ENCODE results near the gene CPNE7.

Gene CPNE7

DNA sequence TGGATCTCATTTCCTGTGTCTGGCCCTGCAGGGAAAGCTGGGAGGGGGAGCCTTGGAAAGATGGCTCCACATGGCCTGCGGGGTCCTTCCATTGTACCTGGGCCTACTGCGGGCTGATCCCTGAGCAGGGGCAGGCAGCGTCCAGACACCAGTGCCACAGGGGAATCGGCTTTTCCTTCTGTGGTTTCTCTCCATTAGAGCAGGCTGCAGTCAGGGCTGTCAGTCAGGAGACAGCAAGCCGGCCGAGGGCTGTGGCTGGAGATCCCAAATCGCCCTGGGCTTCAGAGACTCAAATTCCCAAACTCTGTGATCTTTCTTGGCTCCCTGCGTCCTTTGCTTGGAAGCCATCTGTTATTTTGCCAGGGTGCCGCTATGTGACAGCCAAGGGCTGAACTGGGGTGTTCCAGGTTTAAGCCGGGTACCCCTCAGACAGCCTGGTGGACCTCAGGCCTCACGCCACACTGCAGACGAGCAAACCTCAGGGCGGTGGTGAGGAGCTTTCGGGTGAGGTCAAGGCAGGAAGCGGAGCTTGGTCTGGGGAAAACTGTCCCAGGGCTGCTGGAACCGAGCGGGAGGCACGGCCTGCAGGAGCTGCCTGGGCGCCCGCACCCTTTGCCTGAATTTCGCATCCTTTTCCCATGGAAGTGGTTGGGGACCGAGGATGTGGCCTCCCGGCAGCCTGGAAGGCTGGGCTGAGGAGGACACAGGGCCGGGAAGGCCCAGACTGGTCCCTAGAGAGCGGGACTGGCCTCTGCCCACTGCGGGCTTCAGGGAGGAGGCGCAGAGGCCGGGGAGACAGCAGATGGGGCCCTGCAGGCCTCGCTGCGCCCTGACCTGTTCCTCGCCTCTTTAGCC lies 1.5 kb upstream of the CPNE7 start:
- no peaks in the 10 kb centered on the region for H3K9me3 ChIP-seq (ENCODE audit: control insufficient read depth, low read length)
- no peak for DNase-seq
- peaks cover 19% of the 10 kb centered on the region for H3K4me1 ChIP-seq (ENCODE audit: control insufficient read depth, insufficient read depth, low read length, poor library complexity, severe bottlenecking)
- H3K27ac ChIP-seq (ENCODE audit: insufficient read depth, low read length, poor library complexity, severe bottlenecking), result no peak overlapping the region
- H3K27me3 ChIP-seq (replicated peaks; ENCODE audit: control insufficient read depth, insufficient read depth, low read length, poor library complexity, severe bottlenecking), result peaks cover 13% of the 10 kb centered on the region
- H3K4me3 ChIP-seq (ENCODE audit: insufficient read depth, low read depth, low read length, poor library complexity, severe bottlenecking), result peak overlapping the region; percentile 55
- H3K36me3 ChIP-seq (ENCODE audit: control insufficient read depth, insufficient read depth, low read length), result no peaks in the 10 kb centered on the region

- H3K27me3 ChIP-seq (replicated peaks; ENCODE audit: control insufficient read depth, insufficient read depth, low read length, poor library complexity, severe bottlenecking), result peaks cover 13% of the 10 kb centered on the region
- no peak overlapping the region for H3K27ac ChIP-seq (ENCODE audit: insufficient read depth, low read length, poor library complexity, severe bottlenecking)
- peak overlapping the region; percentile 55 for H3K4me3 ChIP-seq (ENCODE audit: insufficient read depth, low read depth, low read length, poor library complexity, severe bottlenecking)
- no peaks in the 10 kb centered on the region for H3K36me3 ChIP-seq (ENCODE audit: control insufficient read depth, insufficient read depth, low read length)
- H3K9me3 ChIP-seq (ENCODE audit: control insufficient read depth, low read length), result no peaks in the 10 kb centered on the region
- DNase-seq, result peak in 2 of 3 donors; percentile 38 to 47
- H3K4me1 ChIP-seq (ENCODE audit: control insufficient read depth, insufficient read depth, low read length, poor library complexity, severe bottlenecking), result peaks cover 19% of the 10 kb centered on the region
Measured at GRCh38 chr16:89574681-89575246, 794 bp upstream of the CPNE7 start.

DNA sequence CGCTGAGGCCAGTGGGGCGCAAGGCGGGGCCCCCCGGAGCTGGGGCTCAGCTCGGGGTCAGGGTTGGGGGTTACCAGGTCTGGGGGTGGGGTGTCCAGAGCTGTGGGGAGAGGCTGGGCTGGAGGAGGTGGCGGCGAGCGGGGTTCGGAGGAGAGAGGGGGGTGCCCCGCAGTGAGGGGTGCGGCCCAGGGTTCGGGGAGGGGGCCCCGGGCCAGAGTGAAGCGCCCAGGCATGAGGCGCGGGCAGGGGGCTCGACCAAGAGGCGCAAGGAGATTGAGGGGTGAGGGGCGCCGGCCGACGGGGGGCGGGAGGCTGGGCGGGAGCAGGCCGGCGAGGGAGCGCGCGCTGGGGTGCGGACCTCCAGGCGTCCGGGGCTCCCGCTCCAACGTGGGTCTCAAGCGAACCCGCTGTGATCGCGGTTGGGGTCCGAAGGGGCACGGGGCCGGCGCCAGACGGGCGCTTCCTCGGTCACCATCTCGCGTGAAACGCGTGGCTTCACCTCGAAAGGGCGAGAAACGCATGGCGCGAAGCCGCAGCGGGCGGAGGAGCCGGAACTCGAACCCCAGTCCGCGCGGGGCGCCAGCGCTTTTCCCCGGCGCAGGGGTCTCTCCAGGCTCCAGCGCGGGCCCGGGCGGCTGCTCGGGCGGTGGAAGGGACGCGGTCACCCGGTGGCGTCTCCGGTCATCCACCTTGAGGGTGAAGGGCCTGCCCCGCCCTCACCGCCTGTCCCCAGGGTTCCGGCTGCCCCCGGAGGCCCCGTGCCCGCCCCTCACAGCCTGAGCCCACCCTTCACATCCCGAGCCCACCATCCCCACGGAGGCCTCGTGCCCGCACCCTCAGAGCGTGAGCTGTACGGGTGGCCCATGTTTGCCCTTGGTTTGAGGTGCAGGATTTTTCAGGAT lies 846 bp downstream of the CPNE7 start:
- Histone ChIP-seq H3K4me1 (ENCODE audit: control insufficient read depth, insufficient read depth, low read length, poor library complexity, severe bottlenecking) (peaks cover 19% of the 10 kb centered on the region), H3K27ac (ENCODE audit: insufficient read depth, low read length, poor library complexity, severe bottlenecking) (no peak overlapping the region), H3K36me3 (ENCODE audit: control insufficient read depth, insufficient read depth, low read length) (no peaks in the 10 kb centered on the region), H3K4me3 (ENCODE audit: insufficient read depth, low read depth, low read length, poor library complexity, severe bottlenecking) (peak overlapping the region; percentile 37), H3K27me3 (replicated peaks; ENCODE audit: control insufficient read depth, insufficient read depth, low read length, poor library complexity, severe bottlenecking) (peaks cover 13% of the 10 kb centered on the region), H3K9me3 (ENCODE audit: control insufficient read depth, low read length) (no peaks in the 10 kb centered on the region)
- DNase-seq, result no peak

DNA sequence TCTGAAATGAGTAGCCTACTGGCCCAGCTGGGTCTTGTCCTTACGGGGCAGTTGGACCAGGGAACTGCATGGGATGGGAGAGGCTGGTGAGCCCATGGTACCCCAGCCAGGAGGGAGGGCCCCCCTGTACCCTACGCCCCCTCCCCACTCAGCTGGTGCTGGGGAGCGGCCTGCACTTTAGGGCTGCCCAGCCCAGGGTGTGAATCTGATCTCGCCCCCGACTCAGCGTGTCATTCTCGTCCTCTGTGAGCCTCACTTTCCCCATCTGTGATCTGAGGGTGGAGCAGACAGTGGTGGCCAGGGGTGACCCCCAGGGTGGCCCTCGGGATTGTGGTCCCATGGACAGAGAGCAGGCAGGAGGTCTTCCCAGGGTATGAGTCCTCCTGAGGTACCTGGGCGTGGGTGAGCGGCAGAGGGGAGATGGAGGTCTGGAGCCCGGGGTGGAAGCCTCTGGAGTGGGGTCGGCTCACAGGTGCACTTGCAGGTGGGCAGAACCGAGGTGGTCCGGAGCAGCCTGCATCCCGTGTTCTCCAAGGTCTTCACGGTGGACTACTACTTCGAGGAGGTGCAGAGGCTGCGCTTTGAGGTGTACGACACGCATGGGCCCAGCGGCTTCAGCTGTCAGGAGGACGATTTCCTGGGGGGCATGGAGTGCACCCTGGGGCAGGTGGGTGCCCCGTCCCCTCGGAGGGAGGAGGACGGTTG lies 1.6 kb downstream of the CPNE7 start:
- Histone ChIP-seq H3K27me3 (replicated peaks; ENCODE audit: control insufficient read depth, insufficient read depth, low read length, poor library complexity, severe bottlenecking) (peaks cover 13% of the 10 kb centered on the region), H3K4me1 (ENCODE audit: control insufficient read depth, insufficient read depth, low read length, poor library complexity, severe bottlenecking) (peaks cover 19% of the 10 kb centered on the region), H3K4me3 (ENCODE audit: insufficient read depth, low read depth, low read length, poor library complexity, severe bottlenecking) (no peak overlapping the region), H3K9me3 (ENCODE audit: control insufficient read depth, low read length) (no peaks in the 10 kb centered on the region), H3K36me3 (ENCODE audit: control insufficient read depth, insufficient read depth, low read length) (no peaks in the 10 kb centered on the region), H3K27ac (ENCODE audit: insufficient read depth, low read length, poor library complexity, severe bottlenecking) (no peak overlapping the region)
- DNase-seq, result no peak

- Histone ChIP-seq H3K27ac (ENCODE audit: insufficient read depth, low read length, poor library complexity, severe bottlenecking) (no peak overlapping the region), H3K9me3 (ENCODE audit: control insufficient read depth, low read length) (no peaks in the 10 kb centered on the region), H3K4me1 (ENCODE audit: control insufficient read depth, insufficient read depth, low read length, poor library complexity, severe bottlenecking) (peaks cover 16% of the 10 kb centered on the region), H3K27me3 (replicated peaks; ENCODE audit: control insufficient read depth, insufficient read depth, low read length, poor library complexity, severe bottlenecking) (peaks cover 8% of the 10 kb centered on the region), H3K4me3 (ENCODE audit: insufficient read depth, low read depth, low read length, poor library complexity, severe bottlenecking) (no peak overlapping the region), H3K36me3 (ENCODE audit: control insufficient read depth, insufficient read depth, low read length) (no peaks in the 10 kb centered on the region)
- no peak for DNase-seq
Measured at GRCh38 chr16:89579351-89579750, 3.8 kb downstream of the CPNE7 start.

- no peaks in the 10 kb centered on the region for H3K27me3 ChIP-seq (replicated peaks; ENCODE audit: control insufficient read depth, insufficient read depth, low read length, poor library complexity, severe bottlenecking)
- no peaks in the 10 kb centered on the region for H3K9me3 ChIP-seq (ENCODE audit: control insufficient read depth, low read length)
- H3K36me3 ChIP-seq (ENCODE audit: control insufficient read depth, insufficient read depth, low read length), result no peaks in the 10 kb centered on the region
- DNase-seq, result no peak
- H3K4me3 ChIP-seq (ENCODE audit: insufficient read depth, low read depth, low read length, poor library complexity, severe bottlenecking), result no peak overlapping the region
- no peak overlapping the region for H3K27ac ChIP-seq (ENCODE audit: insufficient read depth, low read length, poor library complexity, severe bottlenecking)
- peaks cover 2% of the 10 kb centered on the region for H3K4me1 ChIP-seq (ENCODE audit: control insufficient read depth, insufficient read depth, low read length, poor library complexity, severe bottlenecking)
Measured at GRCh38 chr16:89581045-89581695, 5.6 kb downstream of the CPNE7 start.

DNA sequence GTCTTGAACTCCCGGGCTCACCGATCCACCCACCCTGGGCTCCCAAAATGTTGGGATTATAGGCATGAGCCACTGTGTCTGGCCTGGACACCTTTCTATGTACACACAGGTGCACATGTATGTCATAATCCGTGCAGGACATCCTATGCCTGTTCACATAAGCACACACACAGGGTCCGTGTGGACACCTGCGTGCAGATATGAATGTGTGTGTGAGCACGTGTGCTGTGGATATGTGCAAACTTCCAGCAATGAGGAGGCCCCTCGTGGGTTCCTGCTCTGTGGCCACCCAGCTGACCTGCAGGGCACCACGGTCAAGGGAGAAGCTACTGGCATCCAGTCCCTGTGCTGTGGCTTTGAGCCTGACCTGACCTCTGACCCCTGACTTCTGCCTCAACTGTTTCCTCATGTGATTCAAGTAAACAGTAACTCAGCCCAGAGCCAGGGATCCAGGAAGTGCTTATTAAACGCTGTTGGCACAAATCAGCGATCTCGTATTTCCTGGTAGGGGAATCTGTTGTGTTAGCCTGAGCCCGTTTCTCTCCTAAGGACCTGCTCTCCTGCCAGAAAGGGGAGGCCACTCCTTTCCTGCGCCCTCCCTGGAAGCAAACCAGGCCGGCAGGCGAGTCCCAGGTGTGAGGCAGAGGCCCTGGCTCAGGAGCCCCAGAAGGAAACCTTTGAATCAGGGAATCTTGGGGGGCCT lies 6.5 kb downstream of the CPNE7 start:
- Histone ChIP-seq H3K27me3 (replicated peaks; ENCODE audit: control insufficient read depth, insufficient read depth, low read length, poor library complexity, severe bottlenecking) (no peaks in the 10 kb centered on the region), H3K36me3 (ENCODE audit: control insufficient read depth, insufficient read depth, low read length) (no peaks in the 10 kb centered on the region), H3K27ac (ENCODE audit: insufficient read depth, low read length, poor library complexity, severe bottlenecking) (no peak overlapping the region), H3K9me3 (ENCODE audit: control insufficient read depth, low read length) (no peaks in the 10 kb centered on the region), H3K4me3 (ENCODE audit: insufficient read depth, low read depth, low read length, poor library complexity, severe bottlenecking) (no peak overlapping the region), H3K4me1 (ENCODE audit: control insufficient read depth, insufficient read depth, low read length, poor library complexity, severe bottlenecking) (no peaks in the 10 kb centered on the region)
- no peak for DNase-seq

DNA sequence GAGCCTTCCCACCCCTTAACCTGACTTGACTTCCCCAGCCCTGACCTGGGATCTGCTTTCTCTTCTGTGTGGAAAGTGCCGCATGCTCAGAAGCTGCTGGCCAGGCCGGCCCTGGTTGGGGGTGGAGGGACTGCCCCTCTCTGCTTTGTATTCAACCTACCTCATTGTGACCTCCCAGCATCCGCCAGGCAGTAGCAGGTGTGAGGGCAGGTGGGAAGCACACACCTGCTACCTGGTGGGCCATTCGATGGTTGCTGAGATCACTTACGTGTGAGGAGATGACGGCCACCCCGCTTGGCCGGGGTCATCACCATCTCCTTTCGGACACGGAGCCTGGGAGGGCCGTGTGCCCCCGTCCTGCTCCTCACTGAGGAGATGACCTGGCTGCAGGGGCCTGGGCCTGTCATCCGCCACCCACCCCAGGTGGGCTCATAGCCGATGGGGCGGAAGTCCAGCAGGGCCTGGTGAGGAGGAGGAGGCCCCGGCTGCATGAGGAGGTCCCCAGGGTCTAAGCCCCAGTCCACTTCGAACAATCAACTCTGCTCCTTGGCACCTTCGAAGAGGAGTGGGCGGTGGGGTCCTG lies 7.1 kb downstream of the CPNE7 start:
- H3K36me3 ChIP-seq (ENCODE audit: control insufficient read depth, insufficient read depth, low read length), result no peaks in the 10 kb centered on the region
- H3K27me3 ChIP-seq (replicated peaks; ENCODE audit: control insufficient read depth, insufficient read depth, low read length, poor library complexity, severe bottlenecking), result no peaks in the 10 kb centered on the region
- H3K4me1 ChIP-seq (ENCODE audit: control insufficient read depth, insufficient read depth, low read length, poor library complexity, severe bottlenecking), result no peaks in the 10 kb centered on the region
- no peak for DNase-seq
- no peak overlapping the region for H3K27ac ChIP-seq (ENCODE audit: insufficient read depth, low read length, poor library complexity, severe bottlenecking)
- no peaks in the 10 kb centered on the region for H3K9me3 ChIP-seq (ENCODE audit: control insufficient read depth, low read length)
- H3K4me3 ChIP-seq (ENCODE audit: insufficient read depth, low read depth, low read length, poor library complexity, severe bottlenecking), result no peak overlapping the region
